Superior temporal gyrus (tissue), 1 donor: Measurements from ENCODE around the gene DHRS4L2.
A peak's percentile ranks its signal among the peaks of the same experiment; 100 is the strongest.
"Not testable (repeated sequence)": the region's sequence is repeated elsewhere in the genome, so short reads cannot be mapped to it uniquely, and the experiment has no call there.

Experiments used
- DNase-seq: peaks from one replicate; pipeline ENCODE4 v3.0.0-alpha.2; 2016; ENCODE audit errors: extremely low spot score

The DHRS4L2 gene

DNA sequence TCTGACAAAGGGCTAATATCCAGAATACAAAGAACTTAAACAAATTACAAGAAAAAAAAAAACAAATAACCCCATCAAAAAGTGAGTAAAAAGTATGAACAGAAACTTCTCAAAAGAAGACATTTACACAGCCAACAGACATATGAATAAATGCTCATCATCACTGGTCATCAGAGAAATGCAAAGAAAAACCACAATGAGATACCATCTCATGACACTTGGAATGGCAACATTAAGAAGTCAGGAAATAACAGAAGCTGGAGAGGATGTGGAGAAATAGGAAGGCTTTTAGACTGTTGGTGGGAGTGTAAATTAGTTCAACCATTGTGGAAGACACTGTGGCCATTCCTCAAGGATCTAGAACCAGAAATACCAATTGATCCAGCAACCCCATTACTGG, 30.2 kb downstream of the DHRS4L2 start:
- not testable (repeated sequence) for DNase-seq

DNA sequence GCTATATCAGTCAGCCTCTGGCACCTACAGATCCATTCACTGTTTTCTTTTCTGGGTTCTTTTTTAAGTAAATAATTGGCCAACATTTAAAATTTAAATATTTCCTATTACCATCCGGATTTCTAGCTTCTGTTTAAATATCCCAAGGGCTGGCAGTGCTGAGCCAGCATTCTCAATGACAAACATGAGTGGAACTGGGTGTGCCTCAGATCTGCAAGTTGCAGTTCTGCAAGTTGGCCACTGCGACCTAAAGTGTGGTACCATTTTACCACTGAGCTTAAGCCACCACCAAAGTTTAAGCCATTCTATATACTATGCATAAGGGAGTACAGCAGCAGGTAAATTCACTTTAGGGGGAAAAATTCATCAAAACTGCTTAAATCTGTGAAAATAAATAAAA, 31.2 kb downstream of the DHRS4L2 start:
- DNase-seq: not testable (repeated sequence)

DNA sequence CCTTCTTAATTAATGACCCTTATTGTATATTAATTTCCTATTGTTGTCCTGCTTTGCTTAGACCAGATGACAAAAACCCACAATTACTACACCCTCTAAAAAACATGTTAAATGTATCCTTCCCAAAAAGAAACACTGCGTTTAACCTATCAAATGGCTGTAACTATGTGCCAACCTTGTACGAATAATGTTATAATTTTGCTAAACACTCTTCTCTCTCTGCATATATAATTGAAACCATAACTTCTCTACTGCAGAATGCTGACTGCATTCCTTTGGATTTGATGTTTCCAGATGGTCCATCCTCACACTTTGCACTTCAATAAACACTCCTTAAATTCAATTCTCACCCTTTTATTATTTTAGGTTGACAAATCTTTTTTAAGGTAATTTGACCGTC, 31.8 kb downstream of the DHRS4L2 start:
- DNase-seq: not testable (repeated sequence)

DNA sequence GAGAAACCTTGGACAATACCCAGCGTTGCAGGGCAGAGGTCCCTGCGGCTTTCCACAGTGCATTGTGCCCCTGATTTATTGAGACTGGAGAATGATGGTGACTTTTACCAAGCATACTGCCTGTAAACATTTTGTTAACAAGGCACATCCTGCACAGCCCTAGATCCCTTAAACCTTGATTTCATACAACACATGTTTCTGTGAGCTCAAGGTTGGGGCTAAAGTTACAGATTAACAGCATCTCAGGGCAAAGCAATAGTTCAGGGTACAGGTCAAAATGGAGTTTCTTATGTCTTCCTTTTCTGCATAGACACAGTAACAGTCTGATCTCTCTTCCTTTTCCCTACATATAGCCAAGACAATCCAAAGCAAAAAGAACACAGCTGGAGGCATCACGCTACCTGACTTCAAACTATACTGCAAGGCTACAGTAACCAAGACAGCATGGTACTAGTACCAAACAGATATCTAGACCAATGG, 36.2 kb downstream of the DHRS4L2 start:
- DNase-seq: not testable (repeated sequence)

DNA sequence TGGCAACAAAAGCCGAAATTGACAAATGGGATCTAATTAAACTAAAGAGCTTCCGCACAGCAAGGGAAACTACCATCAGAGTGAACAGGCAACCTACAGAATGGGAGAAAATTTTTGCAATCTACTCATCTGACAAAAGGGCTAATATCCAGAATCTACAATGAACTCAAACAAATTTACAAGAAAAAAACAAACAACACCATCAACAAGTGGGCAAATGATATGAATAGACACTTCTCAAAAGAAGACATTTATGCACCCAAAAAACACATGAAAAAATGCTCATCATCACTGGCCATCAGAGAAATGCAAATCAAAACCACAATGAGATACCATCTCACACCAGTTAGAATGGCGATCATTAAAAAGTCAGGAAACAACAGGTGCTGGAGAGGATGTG, 41.0 kb downstream of the DHRS4L2 start:
- not testable (repeated sequence) for DNase-seq

DNA sequence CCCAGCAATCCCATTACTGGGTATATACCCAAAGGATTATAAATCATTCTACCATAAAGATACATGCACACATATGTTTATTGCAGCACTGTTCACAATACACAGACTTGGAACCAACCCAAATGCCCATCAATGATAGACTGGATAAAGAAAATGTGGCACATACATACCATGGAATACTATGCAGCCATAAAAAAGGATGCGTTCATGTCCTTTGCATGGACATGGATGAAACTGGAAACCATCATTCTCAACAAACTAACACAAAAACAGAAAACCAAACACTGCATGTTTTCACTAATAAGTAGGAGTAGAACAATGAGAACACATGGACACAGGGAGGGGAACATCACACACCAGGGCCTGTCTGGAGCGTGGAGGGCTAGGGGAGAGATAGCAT, 42.6 kb downstream of the DHRS4L2 start:
- DNase-seq: not testable (repeated sequence)

DNA sequence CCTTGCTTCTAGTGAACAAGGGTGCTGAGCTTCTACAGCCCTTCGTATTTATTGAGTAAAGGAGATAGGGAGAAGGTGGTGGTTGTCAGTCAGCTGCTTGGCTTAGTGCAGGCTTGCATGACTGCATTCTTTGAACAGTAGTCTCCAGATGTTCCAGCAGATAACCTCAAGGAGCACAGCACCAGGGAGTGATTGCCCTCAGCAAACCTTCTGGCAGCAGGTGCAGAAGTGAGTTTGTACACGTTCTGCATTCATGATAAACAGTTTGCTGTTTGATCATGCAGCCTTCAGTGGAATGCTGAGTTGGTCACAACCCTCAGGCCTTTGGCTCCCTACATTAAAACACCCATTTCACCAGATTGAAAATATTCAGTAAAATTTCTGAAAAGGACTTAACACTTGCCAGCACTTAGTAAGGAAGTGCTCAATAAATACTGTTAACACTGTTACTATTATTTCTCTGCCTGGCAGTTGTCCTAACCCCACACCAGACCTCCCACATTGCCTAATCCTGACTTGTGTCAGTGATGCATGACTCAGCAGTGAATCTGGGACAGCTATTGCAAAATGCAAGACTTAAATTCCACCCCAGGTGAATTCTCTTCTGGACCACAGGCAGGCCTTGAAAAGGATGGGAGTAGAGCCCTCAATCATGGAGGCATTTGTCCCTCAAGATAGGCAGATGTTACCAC, 44.1 kb downstream of the DHRS4L2 start:
- DNase-seq: no peak

DNA sequence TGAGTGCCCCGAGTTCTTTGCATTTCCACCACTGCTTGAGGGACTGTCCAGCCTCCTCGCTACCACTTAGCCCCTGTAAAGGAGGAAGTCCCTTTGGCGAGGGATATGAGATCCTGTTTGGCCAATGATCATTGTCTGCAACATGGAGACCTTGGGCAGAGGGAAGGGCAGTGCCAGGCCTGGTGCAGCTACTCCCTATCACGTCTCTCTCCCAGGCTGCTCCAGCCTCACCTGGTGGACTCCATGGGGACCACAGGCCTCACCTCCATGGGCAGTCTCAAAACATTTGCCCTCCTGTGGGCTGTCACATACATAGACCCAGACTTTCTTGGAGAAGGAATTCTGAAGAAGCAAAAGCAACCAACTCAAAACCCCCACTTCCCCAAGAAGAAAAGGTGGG, 47.0 kb downstream of the DHRS4L2 start:
- DNase-seq: not testable (repeated sequence)

DNA sequence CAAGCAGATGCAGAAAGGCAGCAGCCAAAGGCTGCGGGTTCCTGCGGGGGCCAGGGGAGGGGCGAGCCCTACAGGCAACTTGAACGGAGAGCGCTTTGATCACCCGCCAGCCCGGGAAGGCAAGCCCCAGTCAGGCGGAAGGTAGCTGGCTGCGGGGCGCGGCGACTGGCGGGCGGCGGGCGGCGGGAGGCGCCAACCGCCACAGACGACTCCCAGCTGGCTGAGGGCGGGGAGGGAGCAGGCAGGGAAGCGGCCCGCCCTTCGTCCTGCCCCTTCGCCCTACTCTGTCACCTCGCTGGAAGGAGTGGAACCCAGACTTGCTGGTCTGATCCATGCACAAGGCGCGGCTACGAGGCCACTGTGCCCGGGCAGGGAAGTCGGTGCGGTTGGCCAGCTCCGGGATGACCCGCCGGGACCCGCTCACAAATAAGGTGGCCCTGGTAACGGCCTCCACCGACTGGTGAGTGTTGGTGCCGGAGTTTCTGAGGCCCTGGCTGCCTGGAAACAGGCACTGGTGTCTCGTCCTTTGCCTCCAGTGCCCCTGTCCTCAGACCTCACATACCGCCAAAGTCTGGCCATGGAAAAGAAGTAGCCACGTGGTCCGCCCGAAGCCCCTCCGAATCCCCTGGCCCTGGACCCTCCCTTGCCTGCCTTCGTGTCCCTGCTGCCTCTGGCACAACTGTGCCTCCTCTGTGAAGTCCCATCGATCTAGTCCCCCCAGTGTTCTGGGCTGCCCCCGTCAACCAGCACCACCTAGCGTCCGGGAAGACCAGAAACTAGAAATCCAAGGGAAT, 47.6 kb downstream of the DHRS4L2 start:
- peak; percentile 84 for DNase-seq

DNA sequence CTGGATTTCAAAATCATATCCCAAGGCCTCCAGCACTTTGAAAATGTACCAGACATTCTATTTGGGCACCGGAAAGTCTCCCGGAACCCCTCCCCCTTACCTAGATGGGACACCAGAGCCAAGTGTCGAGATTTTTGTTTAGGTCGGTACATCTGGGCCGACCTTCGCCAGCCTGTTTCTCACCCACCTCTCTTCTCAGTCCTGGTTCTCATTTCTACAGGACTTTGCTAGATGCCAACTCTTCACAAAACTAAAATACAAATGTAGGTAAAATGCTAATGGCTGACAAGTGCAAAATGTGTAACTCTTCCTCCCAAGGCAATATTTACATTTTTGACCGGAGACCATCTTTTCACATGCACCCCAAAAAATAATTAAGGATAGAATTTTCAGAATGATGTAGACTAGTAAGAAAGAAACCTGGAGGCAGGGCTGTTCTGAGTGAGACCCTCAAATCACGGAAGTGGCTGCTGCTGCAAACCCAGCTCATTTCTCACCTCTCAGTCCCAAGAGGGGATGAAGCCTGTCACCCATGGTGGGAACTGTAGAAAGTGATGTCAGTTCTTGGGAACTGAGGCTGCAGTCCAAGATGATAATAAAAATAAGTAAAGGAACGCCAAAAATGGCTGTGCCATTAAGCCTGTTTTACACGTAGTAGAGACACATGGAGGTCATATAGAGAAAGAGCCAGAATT, 48.4 kb downstream of the DHRS4L2 start:
- DNase-seq: not testable (repeated sequence)

DNA sequence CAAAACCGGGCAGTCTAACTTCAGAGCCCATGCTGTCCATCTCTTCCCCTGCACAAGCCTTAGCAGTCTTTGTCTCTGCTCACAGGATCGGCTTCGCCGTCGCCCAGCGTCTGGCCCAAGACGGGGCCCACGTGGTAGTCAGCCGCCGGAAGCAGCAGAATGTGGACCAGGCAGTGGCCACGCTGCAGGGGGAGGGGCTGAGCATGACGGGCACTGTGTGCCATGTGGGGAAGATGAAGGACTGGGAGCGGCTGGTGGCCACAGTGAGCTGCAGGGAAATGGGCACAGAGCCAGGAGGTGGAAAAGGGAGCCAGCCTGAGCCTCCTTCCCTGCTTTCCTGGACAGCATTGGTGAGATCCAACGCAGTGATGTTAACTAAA, 48.9 kb downstream of the DHRS4L2 start:
- DNase-seq: no peak

DNA sequence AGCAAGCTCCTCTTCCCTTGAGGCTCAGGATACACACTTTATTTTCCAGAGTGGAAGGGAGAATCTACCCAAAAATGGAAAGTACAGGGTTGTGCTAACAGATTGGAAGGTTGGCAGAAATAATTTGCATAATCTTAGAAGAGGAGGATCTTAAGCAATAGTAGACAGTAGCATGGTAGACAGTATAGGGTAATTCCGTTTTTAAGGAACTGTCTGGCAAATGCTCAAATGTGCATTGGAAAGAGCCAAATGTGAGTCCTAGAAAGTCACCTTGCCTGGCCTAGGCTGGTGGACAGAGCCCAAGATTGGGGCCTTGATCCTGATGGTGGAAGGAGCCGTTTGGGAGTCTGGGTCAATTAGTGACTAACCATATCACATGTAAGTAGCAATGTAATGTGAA, 50.0 kb downstream of the DHRS4L2 start:
- DNase-seq: no peak

DNA sequence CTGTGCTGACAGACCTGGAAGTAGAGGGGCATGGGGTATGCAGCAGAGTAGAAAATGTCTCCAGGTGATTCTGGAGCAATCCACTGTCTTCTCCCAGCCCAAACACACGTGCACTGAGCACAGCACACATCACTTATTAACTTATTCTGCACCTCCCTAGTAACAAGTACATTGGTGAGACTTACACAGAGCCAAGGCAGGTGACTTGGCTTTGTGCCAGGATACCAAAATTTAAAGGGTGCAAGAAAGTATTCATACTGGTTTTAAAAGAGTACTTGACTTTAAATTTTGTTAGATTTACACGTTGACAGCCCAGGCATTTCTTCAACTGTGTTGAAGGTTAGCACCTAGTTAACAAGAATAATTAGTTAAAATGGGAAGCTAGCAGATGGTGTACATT, 52.0 kb downstream of the DHRS4L2 start:
- DNase-seq: no peak

DNA sequence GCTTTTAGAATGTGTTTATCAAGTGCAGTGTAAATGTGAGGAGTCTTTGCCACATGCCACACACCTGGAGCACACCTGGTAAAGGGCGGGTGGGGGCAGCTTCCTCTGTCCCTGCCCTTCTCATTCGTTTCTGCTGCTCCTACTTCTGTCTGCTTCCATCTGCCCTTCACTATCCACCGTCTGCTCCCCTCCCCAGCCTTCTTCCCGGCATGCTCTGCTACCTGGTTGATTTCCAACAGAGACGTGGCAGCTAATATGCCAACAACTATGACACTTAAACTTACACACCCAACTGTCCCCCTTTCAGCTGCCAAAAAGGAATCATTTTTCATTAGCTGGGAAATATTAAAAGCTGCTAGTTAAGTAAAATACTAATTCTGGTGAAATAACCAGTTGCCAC, 54.0 kb downstream of the DHRS4L2 start:
- no peak for DNase-seq

DNA sequence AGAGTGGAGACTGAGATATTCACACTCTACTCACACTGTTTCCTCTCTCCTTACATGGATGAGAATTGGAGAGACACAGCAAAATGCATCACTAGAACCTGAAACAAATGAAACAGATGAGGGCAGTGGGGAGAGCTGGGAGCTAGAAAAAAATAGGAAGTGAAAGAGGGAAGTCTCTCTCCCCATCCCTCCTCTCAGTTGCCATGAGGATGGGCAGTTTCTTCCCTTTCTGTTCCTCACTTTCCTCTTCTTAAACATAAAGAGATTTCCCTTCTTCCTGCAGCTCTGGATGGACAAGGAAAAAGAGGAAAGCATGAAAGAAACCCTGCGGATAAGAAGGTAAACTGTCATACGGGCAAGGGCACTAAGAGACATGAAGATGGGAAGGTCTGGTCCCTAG, 60.3 kb downstream of the DHRS4L2 start:
- DNase-seq: not testable (repeated sequence)

DNA sequence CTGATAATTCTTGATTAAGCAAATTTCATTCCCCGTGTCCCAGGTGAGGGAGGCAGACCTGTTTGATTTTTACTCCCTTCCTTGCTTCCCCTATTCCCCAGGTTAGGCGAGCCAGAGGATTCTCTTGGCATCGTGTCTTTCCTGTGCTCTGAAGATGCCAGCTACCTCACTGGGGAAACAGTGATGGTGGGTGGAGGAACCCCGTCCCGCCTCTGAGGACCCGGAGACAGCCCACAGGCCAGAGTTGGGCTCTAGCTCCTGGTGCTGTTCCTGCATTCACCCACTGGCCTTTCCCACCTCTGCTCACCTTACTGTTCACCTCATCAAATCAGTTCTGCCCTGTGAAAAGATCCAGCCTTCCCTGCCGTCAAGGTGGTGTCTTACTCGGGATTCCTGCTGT, 62.0 kb downstream of the DHRS4L2 start:
- not testable (repeated sequence) for DNase-seq

DNA sequence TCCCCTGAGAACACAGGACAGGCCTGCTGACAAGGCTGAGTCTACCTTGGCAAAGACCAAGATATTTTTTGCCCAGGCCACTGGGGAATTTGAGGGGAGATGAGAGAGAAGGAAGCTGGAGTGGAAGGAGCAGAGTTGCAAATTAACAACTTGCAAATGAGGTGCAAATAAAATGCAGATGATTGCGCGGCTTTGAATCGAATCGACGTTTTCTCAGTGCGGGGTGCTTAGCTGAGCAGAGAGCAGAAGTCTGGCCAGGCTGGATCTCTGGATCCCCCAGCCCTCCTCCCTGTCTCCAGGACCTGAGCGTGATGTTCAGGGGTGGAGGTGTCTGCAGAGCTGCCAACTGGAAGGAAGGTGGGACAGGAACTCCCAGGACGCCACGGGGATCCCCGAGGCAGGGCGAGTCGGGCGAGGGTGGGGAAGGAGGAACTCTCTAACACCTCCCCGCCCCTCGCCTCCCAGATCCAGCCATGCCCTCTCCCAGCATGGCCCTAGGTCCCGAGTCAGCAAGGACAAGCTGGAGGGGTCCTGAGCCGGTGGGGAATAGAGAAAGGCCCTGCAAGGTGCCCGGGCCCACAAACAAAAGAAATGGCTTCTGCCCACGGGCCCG, 62.6 kb downstream of the DHRS4L2 start:
- no peak for DNase-seq

DNA sequence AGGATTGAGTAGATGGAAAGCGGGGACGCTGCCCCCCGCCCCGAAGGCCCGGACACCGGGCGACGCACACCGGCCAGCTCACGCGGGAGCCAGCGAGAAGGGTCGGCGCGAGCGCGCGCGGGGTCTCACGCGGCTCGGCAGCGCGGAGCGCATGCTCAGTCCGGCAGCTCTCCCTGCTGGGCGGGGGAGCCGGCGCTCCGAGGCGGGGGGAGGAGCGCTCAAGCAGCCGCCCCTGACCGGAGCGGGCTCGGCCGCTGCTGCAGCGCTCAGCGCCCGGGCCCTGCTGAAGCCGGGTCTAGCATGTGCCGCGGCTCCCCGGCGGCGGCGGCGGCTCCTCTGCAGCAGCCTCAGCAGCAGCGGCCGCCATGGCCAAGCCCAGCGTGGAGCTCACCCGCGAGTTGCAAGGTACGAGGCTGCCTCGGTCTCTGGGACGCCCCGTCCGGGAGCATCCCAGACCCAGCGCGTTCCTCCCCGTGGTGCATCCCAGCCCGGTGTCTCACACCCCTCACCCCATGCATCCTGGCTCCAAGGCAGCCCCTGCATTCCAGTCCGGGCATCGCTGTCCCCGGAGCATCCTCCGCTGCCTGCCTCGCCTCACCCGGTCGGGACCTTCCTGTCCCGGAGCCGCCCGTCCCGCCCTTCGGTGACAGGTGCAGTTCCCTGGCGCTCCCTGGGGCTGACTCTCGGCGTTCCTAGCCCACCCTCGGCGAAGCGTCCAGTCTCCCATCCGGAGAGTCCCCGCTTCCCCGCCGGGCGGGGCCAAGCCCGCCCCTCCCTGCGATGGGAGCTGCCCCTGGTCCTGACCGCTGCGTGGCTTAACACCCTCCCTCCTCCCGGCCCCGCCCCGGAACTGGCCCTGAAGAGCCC, 63.3 kb downstream of the DHRS4L2 start, which contains the start of gene CARMIL3:
Gene CARMIL3 (plus strand): TSS at position 221 of the 867 bp plus-strand sequence. CDS start 145 bp downstream, at position 366.
- DNase-seq: peak; percentile 74

DNA sequence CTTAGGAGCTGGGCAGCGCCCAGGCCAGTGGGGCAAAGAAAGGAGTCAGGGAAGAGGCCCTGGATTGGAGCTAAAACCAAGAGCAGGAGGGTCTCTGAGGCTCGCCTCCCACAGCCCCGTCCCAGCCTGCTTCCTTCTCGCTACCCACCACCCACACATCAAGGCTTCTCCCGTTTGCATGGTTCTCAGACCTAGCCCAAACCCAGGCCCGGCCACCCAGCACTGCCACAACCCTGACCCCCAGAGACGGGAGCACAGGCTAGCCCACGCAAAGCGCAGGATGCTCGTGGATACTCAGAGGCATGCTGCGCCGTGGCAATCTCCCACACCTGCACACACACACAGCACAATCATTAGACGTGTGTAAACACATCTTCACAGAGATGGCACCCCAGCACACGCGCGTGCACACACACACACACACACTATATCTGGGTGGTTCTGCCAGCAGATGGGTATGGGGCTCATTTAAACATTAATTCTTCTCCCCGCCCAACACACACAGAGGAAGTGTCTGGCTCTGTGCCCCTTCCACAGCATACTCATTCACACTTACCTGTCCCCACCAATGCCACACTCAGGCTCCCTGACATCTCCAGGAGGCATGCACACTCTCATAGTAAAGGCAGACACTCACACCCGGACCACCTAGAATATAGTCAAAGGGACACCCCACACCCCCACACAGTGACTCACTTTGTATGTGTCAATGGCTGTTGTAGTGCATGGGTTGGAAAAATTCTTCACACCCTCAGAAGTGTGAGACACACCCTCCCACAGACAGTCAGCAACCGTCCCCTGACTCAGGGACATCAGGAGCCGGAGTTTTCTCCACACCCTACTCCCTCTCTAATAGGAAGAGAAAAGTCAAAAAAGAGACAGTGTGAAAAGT, 64.2 kb downstream of the DHRS4L2 start:
- DNase-seq: peak; percentile 48
